Right renal cortex interstitium (tissue), 3 donors: ENCODE results near the gene RPL3. TPM values are rescaled to one million over a fixed set of nuclear protein-coding genes. Genes with fewer than 3 reads are reported as not detected.
"Not testable (repeated sequence)": the region's sequence is repeated elsewhere in the genome, so short reads cannot be mapped to it uniquely, and the experiment has no call there.

Experiments used
- DNase-seq, 3 donors: peaks; one replicate each; pipeline ENCODE4 v3.0.0-alpha.2; 2013; ENCODE audit warnings: low read depth in 3 of 3, low spot score in 2 of 3
- polyA plus RNA-seq, 3 donors: library from polyadenylated mRNA; unstranded; fragments of 120-200 nt; gene quantifications; one replicate each; pipeline ENCODE4 v1.2.1, GENCODE V29; 2013; ENCODE audit not compliant: insufficient read length in 3 of 3

RPL3 gene
- 1,000 to 10,000 TPM; 3,033 to 3,217 (median 3,141) TPM for polyA plus RNA-seq

GRCh38 chr22:39319284-39320022 is at the start of gene RPL3:
TSS of gene RPL3 (minus strand) at chr22:39319623. CDS start at chr22:39319597, 26 bp downstream.
- peak; percentile 98 to 99 (median 99) for DNase-seq

GRCh38 chr22:39369186-39369585 is 49.8 kb upstream of the RPL3 start:
- no peak for DNase-seq

DNA sequence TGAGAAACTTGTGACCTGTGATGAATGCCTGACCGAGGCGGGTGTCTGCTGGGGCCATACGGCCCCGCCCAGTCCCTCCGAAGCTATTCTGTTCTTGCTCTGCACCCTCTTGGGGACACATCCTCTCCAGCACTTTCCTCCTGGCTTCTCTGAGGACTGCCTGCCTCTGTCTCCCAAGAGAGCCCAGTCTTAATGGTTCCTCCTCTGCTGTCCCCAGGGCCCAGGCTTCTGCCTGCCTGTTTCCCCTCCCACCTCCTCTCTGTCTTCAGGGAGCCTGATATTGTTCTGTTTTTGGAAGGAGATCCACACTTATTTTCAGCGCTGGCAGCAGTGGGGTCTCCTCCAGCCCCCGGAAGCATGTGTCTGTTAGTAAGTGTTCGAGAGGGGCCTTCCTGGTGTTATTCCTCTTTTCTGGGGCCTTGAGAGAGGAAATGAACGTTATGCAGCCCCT is 49.1 kb upstream of the RPL3 start:
- no peak for DNase-seq

DNA sequence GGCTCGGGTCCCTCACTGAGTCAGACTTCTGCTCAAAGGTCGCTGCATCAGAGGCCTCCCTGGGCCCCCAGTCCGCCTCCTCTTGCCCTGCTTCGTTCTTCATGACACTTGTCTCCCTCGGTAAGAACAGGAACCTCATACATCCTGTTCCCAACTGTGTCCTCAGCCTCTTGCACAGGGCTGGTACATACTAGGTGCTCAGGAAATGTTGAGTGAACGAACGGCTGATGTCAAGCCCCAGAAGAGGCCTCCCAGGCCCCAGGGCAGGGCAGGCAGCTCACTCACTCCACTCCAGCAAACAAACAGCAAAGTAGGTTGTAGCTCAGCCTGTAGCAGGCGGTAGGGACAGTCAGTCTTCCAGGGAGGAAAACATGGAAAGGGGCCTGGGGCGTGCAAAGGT is 47.6 kb upstream of the RPL3 start:
- DNase-seq, result no peak

- no peak for DNase-seq
Observed at GRCh38 chr22:39365492-39365780, 46.0 kb upstream of the RPL3 start.

- DNase-seq, result no peak
Observed at GRCh38 chr22:39364714-39365491, 45.5 kb upstream of the RPL3 start.

DNA sequence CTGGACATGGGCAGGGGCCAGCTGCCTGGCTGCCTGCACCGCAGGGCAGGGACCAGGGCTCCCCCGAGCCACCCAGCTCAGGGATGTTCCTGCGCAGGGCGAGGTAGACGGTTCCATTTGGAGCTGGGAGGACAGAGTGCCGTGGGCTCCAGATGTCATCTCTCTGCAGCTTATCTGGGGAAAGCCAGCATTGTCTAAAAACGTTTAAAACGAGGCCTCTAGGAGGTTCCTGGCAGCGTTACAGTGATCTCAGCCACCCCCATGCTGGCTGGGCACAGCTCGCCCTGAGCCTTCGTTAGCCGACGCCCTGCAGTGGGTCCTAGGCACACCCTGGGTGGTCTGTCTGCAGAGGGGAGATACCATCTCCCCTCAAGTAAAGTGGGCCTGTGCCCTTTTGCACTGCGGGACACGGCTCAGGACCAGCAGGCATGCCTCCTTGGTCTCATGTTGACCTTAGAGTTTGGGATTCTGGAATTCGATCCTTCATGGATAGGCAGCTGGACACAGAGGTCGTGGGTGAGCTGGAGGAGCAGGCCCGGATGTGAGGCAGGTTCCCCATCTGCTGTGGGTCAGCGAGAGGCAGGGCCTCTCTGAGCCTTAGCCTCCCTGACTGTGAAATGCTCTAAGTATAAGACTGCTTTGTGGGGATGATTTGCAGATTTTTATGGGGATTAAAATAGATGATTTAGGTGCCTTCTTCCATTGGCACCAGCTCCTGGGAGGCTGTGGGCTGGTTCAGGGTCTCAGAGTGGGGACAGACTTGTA is 44.5 kb upstream of the RPL3 start:
- no peak for DNase-seq

DNA sequence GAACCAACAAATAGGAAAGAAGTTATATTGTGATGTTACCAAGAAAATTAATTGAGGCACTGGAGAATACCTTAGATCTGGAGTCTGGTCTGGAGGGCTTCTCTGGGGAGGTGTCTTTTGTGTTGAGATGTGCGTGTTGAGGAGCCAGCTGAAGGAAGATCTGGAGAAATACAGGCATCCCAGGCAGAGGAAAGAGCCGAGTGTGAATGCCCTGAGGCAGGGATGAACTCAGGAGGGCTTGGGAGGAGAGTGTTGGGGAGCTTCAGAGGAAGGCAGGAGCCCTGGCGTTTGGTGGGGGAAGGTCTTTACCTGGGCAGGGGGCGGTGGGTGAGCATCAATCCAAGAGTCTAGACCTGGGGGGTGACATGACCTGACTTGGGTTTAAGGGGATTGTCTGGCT is 43.5 kb upstream of the RPL3 start:
- DNase-seq, result no peak

GRCh38 chr22:39362271-39362670 is 42.8 kb upstream of the RPL3 start:
- no peak for DNase-seq

GRCh38 chr22:39361496-39361895 is 42.1 kb upstream of the RPL3 start:
- DNase-seq, result no peak

DNA sequence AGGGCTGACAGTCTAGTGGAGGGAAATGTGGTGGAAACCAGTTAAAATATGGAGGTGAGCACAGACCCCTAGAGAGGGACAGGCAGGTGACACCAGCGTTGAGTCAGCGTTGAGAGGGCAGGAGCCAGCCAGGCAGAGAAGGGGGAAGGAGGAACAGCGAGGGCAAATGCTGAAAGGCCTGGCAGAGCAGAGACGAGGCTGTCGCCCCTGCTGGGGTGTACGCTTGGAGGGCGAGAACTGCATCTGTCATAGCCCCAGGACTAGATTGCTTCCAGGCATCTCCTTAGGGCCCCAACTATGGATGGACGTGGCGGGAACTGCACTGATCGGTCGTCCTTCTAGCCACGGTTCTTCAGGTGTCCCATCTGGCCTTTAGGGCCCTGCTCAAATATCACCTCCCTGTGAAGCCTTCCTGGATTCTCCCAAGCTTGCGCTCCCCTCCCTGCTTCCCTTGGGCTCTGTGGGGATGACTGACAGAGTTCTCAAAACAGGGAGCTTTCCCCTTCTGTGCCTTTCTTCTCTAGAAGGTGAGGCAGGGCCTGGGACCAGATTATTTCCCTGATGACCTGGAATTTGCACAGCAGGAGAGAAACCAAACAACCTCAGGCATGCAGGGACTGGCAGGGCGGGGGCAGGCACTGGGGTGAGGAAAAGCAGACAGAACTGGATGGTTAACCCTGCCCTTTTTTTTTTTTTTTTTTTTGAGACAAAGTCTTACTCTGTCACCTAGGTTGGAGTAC is 41.4 kb upstream of the RPL3 start:
- DNase-seq, result no peak

- no peak for DNase-seq
Observed at GRCh38 chr22:39360242-39360641, 40.8 kb upstream of the RPL3 start.

GRCh38 chr22:39359659-39360195 is 40.3 kb upstream of the RPL3 start:
- DNase-seq, result no peak

DNA sequence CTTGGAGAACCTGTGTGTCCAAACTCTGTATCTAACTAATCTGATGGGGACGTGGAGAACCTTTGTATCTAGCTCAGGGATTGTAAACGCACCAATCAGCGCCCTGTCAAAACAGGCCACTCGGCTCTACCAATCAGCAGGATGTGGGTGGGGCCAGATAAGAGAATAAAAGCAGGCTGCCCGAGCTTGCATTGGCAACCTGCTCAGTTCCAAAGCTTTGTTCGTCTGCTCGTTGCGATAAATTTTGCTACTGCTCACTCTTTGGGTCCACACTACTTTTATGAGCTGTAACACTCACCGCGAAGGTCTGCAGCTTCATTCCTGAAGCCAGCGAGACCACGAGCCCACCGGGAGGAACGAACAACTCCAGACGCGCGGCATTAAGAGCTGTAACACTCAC is 38.8 kb upstream of the RPL3 start:
- not testable (repeated sequence) for DNase-seq

DNA sequence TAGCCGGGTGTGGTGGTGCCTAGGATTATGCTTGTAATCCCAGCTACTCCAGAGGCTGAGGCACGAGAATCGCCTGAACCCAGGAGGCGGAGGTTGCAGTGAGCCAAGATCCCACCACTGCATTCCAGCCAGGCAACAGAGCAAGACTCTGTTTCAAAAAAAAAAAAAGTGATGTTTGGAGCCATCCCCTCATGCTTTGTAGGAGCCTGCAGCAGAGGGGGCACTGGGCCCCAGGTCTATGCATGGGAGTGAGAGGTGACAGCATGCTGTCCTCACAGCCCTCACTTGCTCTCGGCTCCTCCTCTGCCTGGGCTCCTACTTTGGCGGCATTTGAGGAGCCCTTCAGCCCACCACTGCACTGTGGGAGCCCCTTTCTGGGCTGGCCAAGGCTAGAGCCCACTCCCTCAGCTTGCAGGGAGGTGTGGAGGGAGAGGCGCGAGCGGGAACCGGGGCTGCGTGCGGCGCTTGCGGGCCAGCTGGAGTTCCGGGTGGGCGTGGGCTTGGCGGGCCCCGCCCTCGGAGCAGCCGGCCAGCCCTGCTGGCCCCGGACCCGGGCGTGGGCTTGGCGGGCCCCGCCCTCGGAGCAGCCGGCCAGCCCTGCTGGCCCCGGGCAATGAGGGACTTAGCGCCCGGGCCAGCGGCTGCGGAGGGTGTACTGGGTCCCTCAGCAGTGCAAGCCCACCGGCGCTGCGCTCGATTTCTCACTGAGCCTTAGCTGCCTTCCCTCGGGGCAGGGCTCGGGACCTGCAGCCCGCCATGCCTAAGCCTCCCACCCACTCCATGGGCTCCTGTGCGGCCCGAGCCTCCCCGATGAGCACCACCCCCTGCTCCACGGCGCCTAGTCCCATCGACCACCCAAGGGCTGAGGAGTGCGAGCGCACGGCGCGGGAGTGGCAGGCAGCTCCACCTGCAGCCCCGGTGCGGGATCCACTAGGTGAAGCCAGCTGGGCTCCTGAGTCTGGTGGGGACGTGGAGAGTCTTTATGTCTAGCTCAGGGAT is 38.0 kb upstream of the RPL3 start:
- DNase-seq, result not testable (repeated sequence)

- no peak for DNase-seq
Observed at GRCh38 chr22:39356464-39356863, 37.0 kb upstream of the RPL3 start.

DNA sequence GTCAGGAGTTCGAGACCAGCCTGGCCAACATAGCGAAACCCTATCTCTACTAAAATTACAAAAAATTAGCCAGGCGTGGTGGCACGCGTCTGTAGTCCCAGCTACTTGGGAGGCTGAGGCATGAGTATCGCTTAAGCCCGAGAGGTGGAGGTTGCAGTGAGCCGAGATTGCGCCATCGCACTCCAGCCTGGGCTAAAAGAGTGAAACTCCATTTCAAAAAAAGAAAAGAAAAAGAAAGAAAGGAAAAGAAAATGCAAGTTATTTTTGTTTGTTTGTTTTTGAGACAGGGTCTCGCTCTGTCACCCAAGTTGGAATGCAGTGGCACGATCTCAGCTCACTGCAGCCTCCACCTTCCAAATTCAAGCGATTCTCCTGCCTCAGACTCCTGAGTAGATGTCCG is 36.4 kb upstream of the RPL3 start:
- DNase-seq, result not testable (repeated sequence)

- DNase-seq, result no peak
Observed at GRCh38 chr22:39355080-39355479, 35.7 kb upstream of the RPL3 start.

DNA sequence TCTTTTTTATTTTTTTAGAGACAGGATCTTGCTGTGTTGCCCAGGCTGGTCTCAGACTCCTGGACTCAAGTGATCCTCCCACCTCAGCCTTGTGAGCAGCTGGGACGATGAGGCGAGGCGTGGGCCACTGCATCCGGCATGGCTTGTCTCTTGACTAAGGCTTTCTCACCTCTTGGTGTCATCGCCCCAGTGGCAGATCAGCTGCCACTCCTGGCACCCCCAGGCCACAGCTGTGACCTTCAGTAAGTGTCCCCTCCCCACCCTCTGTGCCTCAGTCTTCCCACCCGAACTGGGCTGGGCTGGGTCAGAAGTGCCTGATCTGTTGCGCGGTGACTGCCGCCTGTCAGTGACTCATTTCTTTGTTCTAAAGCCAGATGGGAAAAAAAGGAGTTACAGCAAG is 33.9 kb upstream of the RPL3 start:
- DNase-seq, result no peak
